GM18498 (cell line): ENCODE data around the gene AIFM2.
"Not testable (repeated sequence)": the region's sequence is repeated elsewhere in the genome, so short reads cannot be mapped to it uniquely, and the experiment has no call there.

ENCODE experiments used
- ATAC-seq: cut with Tn5 transposase; IDR thresholded peaks from one replicate; pipeline ENCODE4 v1.9.1; 2021; ENCODE audit warnings: mild to moderate bottlenecking, moderate library complexity; ENCODE audit not compliant: unreplicated experiment

Gene AIFM2

DNA sequence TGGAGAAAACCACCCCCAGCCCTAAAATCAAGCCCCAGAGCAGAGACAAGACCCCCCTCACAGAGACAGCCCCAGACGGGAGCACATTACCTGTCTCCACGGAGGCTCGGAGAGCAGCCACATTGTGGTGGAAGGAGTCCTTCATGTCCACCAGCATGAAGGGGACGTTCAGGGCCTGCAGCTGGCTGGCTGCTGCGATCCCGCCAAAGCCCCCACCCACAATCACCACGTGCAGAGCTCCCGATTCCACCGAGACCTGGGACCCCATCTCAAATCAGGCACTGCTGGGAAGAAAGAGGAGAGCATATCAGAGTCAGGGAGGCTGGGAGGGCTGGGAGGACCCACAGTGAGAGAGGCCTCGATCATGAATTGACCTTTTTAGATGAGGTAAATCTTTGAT, 8.8 kb downstream of the AIFM2 start:
- ATAC-seq = no peak

DNA sequence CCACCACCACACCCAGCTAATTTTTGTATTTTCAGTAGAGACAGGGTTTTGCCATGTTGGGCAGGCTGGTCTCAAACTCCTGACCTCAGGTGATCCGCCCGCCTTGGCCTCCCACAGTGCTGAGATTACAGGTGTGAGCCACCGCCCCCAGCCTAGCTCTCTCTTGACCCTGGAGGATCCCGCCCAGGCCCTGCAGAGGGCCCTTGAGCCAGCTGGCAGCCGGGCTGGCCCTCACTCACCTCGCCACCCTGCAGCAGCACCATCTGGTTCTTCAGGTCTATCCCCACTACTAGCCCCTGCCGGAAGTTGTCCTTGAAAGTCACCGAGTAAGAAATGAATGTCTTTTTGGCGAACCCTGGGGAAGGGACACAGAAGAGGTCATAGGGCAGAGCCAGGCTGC, 9.5 kb downstream of the AIFM2 start:
- not testable (repeated sequence) for ATAC-seq

DNA sequence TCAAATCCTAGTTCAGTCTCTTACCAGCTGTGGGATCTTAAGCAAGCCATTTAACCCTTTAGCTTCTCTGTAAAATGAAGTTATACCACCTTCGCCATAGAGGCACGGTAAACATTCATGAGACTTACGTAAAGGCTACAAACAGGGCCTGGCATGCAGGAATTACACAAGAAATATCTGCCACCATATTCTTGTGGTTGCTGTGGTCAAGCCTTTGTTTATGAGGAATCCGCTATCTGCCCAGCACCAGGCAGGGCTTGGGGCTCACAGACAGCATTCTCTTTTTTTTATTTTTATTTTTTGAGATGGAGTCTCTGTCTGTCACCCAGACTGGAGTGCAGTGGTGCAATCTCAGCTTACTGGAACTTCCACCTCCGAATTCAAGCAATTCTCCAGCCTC, 9.9 kb downstream of the AIFM2 start:
- no peak for ATAC-seq

DNA sequence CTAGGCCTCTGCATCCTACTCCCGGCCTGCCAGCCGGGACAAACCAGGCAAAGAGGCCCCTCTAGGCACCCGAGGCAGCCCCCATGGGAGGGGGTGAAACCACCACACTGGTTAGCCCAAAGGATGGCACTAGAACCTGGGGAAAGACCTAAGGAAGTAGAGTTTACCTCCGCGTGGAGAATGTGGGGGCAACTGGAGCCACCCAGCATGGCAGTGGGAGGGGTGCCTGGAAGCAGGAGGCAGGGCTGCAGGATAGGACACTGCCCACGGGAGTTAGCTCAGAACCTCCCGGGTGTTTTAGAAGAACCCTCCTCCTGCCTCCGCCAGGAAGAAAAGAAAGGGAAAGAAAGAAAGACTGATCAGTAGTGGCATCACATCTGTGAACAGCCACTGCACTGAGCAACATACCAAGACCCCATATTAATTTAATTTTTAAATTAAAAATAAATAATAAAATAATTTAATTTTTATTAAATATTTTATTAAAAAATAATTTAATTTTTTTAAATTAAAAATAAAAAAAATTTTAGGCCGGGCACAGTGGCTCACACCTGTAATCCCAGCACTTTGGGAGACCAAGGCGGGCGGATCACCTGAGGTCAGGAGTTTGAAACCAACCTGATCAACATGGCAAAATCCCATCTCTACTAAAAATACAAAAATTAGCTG, 11.2 kb downstream of the AIFM2 start:
- ATAC-seq = no peak

DNA sequence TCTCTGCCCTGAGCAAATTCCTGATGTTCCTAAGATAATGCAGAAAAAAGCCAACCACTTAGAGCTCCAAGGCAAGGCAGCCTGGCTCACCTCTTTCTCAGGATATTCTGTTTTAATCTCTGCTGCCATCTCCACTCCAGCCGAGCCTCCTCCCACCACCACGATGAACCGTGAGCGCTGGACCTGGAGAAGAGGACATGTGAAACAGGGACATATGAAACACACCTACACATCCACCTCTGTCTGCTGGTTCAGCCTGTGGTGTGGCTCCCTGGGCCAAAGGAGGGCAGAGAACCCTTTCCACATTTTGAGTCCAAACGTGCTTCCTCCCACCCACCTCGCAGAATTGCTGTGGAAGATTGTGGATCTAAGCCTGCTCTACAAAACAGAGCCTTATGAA, 12.2 kb downstream of the AIFM2 start:
- ATAC-seq = no peak

DNA sequence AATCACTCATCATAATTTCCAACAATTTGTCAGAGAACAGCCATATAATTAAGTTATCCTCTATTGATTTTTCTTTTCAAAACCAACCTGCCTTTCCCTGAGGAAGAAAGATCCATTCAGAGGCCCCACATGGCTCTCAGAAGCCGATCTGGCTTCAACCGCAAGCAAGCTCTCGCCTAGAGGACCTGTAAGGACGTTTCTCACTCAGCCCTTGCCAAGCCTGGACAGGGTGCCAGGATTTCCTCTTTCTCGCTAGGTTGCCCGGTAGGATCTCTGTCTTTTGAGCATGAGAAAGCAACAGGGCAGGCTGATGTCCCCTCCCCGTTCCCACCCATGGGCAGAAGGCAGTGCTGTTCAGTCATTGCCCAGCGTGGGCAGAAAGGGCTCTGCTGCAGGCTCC, 13.0 kb downstream of the AIFM2 start:
- no peak for ATAC-seq

DNA sequence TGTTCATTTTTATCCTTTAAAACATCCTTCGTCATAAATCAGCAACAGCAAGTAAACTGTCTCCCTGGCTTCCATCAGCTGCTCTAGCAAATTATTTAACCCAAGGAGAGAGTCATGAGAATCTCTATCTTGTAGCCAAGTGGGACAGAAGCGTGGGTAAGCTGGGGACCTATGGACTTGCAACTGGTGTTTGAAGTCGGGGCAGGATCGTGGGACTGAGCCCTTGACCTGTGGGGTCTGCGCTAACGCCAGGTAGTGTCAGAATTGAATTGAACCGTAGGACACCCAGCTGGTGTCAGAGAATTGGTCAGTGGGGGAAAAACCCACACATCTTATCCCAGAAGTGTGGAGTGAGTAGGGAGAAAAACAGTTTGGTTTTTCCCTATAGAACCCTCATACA, 13.4 kb downstream of the AIFM2 start:
- ATAC-seq = no peak

DNA sequence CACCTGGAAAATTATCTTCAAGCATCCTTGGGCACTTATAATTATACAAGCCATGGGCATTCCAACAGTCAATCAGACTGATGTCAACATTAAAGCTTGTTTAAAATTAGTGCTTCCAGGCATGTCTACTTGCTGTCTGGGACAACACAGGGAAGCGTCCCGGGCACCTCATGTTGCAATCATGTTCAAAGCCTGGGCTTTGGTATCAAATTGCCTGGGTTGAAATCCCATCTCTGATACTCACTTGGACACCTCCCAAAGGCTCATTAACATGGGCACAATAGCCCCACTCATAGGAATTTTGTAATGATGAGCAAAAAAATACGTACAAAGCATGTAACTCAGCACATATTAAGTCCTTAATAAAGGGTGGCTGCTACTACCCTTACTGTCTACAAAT, 14.4 kb downstream of the AIFM2 start:
- no peak for ATAC-seq

DNA sequence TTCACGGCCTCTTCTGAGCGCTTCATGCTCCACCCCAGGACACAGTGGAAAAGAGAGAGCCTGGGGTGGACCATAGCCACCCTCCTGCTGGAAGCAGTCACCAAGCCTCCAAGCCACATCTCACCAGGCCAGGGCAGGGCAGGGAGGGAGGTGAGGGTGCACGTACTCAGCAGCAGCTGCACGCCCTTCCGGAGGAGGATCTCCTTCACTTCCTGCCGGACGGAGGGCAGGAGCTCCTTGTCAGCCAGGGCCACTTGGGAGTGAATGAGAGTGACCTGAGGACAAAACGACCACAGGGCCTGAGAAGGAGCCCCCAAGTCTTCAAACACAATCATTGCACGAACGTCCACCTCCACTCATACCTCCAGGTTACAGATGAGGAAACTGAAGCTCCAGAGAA, 15.0 kb downstream of the AIFM2 start:
- no peak for ATAC-seq

DNA sequence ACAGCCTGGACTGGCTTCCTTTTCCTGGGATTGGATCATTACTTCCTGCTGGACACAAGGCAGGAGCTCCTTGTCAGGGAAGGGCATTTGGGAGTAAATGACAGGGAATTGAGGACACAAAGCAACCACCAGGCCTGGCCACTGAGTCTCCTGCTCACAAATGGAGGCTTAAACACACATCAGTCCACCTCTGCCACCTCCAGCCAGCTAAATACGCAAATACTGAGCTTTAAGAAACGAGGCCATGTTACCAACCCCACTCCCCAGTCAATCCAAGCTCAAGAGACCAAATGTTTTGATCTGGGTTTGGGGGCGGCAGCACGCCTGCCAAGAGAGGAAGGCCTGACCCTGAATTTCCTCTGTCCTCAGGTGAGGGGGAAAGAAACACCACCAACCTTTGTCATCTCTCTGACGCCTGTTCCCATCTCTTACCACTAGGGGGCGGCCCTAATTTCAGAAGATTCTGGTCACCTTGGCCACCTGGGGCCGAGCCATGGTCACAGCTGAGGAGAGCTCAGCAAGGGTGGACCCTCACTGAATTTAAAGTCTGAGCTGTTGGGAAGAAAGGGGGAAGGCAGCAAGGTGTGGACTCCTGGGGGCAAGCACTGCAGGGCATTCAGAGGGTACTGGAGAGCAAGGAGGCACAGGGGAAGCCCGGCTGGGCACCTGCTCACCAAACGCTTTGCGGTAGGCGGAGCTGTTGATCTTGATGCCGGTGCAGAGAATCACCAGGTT, 16.5 kb downstream of the AIFM2 start:
- ATAC-seq = no peak

DNA sequence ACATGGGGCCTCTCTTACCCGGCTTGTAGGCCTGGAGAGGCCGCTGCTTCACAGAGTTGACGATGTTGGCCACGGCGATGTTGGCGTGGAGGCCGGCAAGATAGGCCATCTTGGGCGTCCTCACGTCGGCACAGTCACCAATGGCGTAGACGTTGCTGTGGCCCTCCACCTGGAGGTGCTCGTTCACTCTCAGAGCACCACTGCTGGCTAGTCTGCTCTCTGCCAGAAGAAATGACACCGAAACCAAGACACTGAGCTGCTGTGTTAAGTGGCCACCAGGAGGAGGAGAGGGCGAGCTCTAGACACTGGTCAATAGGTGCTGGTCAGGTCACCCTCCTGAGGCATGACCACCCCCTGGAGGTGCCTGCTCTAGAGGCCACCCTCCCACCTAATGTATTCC, 17.7 kb downstream of the AIFM2 start:
- ATAC-seq = no peak

DNA sequence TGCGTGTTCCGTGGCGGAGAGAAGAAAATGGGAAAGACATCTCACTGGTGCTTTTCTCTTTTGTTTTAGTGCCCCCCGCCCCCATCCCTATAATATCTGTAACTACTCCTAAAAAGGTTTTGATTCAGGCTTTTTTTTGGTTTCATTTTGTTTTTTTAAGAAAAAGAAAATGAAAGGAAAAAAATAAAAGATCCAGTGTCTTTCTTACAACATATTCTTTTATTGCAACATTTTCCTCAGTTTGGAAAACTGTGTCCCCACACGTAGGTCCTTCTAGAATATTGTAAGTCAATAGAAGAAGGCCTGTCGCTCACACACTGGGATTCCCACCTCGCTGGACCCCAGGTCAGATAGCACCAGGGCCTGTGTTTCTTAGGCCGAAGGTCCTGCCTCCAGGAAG, 20.6 kb downstream of the AIFM2 start:
- no peak for ATAC-seq

DNA sequence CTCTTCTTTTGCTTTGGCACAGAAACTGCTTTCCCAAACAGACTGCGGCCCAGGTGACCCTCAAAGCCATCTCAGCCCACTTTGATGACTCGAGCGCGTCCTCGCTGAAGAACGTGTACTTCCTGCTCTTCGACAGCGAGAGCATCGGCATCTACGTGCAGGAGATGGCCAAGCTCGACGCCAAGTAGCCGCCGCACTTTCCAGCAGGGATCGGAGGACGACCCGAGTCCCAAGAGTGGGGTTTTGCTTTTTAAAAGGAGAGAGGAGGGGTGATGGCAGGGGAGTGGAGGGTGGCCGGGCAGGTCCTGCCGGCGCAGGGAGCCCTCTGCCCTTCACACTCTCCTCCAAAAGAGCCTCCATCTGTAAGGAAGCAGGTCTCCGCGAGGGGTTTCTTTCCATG, 21.1 kb downstream of the AIFM2 start:
- ATAC-seq = no peak

DNA sequence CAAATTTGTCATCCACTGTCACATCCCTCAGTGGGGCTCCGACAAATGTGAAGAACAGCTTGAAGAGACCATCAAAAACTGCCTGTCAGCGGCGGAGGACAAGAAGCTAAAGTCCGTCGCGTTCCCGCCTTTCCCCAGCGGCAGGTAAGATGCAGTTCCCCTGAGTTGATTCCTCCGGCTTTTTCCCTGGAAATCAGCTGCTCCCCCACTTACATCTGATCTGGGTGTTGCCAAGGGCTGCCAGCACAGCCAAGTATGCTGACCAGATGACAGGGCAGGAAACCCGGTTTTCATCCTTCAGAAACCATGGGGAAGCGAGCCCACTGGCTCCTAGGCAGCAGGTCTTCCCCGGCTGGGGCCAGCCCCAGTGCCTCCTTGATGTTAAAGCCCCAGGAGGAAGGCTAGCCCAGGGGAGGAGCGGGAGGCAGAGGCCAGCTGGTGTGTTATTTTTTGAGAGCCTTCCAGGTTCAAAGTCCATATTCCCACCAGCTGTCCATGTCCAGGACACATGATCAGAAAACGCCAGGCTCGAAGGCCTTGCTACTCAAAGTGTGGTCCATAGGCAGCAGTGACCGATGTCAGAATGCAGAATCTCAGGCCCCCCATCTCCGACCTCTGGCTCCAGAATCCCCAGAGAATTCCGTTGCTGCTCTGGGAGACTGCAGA, 23.4 kb downstream of the AIFM2 start:
- ATAC-seq = no peak

DNA sequence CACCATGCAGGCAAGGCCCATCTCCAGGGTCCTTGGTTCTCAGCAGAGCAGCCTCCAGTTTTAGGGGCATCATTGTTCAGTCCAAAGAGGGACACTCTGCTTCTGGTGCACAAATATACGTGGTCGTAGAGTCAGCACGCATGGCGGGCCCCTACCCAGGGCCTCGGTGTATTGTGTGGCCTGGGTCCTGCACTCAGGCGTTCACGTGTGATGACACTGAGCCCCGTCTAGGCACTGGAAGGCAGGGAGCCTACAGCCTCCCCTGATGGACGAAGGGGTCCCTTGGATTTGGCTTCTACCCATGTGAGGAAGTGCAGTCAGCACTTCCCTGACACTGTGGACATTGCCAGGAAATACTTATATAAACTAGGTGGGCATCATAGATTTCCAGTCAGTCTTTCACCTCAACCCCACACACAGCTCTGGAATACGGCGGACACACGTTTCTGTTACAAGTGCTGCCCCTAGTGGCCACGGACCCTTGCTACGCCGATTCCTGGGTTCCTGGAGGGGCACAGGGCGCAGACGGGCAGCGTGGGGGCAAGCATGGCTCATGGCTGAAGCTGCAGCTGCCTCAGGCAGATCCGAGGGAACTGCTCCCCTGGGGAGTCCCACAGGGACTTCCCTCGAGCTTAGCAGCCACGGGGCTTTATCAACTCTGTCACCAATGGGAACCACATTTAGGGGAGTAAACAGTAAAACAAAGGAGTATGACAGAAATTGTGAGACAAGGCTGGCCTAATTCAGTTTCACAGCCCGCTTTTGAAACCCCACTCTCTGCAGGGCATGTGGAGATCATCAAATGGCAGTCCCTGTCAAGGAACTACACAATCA, 25.4 kb downstream of the AIFM2 start:
- no peak for ATAC-seq

DNA sequence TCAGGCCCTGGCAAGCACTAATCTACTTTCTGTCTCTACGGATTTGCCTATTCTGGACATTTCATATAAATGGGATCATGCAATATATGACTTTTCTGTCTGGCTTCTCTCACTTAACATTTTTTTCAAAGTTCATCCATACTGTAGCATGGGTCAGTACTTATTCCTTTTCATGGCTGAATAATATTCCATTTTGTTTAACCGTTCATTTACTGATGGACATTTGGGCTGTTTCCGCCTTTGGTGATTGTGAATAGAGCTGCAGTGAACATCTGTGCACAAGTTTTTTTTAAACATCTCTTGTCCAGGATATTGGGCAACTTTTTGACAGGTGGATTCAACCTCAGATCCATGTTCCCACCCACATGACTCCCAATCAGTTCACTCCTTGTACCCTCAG, 31.0 kb downstream of the AIFM2 start:
- ATAC-seq = no peak

DNA sequence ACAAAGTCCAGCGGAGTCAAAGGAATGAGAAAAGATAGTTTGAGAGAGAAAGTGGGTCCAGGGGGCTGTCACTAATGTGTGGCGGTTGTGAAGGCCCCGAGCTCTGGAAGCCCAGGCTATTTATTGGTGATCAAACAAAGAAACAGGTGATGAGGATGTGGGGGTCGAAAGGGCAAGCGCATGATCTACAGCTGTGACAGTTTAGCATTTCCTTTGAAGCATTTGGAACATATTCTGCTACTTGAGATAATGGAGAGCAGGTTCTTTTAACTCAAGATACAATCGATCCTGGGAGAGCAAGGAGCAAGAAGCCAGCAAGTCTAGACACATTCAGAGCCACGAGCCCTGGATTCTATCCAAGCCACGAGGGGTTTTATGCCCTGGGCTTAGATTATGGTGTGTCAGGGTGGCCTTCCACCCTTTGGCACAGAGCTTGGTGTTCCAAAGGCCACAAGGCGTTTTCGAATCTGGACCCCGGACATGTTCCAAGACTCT, 31.5 kb downstream of the AIFM2 start:
- not testable (repeated sequence) for ATAC-seq

DNA sequence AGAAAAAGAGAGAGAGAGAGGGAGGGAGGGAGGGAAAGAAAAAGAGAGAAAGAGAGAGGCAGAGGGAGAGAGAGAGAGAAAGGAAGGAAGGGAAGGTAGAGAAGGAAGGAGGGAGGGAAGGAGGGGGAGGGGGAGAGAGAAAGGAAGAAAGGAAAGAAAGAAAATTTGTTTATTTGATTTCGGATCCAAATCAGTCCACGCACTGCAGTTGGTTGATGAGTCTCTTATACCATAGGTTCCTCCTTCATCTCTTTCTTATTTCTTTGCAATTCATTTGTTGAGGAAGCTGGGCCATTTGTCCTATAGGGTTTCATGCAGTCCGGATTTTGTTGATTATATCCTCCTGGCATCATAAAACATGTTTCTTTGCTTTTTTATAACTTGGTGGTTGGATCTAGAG, 34.4 kb downstream of the AIFM2 start:
- ATAC-seq = no peak

DNA sequence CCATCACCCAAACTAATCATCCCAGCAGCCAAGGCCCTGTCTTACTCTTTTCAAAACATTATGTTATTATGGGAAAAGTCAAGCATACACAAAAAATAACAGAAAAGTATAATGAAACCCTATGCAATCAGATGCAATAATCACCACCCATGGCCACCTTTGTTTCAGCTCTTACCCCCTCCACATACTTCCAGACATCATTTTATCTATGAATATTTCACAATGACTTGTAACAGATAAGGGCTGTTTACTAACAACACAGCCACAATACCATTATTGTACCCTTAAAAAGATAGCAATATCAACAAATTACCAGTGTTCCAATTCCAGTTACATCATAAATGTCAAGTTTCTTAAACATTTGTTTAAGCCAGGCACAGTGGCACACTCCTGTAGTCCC, 35.2 kb downstream of the AIFM2 start:
- ATAC-seq = no peak

DNA sequence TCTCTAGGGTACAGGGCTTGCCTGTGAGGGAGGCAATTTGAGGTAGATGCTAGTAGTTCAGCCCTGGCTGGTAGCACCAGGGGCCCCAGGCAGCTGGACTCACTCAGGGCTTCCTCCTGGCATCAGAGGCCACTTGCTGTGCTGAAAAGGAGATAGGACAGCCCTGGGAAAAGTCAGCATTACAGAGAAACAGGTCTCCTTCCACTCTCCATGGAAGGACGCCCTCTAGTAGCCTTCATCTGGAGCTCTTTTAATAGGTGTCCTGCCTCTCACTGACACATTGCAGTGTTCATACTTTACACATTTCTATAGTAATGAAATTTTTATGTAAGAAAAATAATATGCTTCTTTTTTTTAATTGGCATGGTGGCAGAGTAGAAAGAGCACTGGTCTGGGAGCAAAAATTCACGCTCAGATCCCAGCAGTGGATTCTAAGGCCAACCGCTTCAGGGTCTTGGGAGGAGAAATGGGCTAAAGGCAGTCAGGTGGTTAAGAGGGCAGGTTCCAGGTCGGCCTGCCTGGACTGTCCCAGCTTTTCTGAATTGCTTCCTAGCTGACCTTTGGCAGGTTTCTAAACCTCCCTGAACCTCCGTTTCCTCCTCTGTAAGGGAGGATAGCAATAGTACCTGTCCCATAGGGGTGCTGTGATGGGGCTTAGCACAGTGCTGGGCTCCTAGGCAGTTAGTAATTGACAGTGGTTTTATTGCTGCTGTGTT, 35.8 kb downstream of the AIFM2 start:
- ATAC-seq = no peak
